ENCODE results near the gene GSTO1.
A peak's percentile ranks its signal among the peaks of the same experiment; 100 is the strongest.

The GSTO1 gene

DNA sequence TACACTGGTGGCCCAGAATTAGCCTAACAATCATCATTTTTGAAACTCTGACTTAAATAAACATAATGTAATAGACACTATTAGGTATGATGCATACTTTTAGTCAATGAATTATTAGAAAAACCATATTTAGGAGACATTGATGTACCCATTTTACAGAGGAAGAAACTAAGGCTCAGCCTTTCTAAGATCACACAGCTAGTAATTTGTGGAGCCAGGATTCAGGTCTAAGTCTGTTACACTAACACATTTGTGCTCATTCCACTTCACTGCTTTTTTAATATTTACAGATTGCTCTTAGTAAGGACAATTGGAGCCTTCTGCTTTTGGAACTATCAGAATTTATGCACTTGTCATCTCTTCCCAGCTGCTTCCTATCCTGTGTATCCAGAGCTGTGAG, 31.4 kb upstream of the GSTO1 start:
- ChIA-PET POLR2A (no interaction called here), CTCF (interaction anchor here (1.3 to 1.5 kb wide), 3 partner anchors 8 to 68 kb away, joined by 3 to 4 read pairs (median 3); no protein-coding TSS in a partner anchor)
- TF ChIP-seq, protein P1, sequence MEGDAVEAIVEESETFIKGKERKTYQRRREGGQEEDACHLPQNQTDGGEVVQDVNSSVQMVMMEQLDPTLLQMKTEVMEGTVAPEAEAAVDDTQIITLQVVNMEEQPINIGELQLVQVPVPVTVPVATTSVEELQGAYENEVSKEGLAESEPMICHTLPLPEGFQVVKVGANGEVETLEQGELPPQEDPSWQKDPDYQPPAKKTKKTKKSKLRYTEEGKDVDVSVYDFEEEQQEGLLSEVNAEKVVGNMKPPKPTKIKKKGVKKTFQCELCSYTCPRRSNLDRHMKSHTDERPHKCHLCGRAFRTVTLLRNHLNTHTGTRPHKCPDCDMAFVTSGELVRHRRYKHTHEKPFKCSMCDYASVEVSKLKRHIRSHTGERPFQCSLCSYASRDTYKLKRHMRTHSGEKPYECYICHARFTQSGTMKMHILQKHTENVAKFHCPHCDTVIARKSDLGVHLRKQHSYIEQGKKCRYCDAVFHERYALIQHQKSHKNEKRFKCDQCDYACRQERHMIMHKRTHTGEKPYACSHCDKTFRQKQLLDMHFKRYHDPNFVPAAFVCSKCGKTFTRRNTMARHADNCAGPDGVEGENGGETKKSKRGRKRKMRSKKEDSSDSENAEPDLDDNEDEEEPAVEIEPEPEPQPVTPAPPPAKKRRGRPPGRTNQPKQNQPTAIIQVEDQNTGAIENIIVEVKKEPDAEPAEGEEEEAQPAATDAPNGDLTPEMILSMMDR (IDR thresholded peaks at IDR 0.05; ENCODE audit: control extremely low read depth, extremely low read depth, low read depth, missing control alignments) = no peak
- DNase-seq (ENCODE audit: extremely low spot score) = no peak

DNA sequence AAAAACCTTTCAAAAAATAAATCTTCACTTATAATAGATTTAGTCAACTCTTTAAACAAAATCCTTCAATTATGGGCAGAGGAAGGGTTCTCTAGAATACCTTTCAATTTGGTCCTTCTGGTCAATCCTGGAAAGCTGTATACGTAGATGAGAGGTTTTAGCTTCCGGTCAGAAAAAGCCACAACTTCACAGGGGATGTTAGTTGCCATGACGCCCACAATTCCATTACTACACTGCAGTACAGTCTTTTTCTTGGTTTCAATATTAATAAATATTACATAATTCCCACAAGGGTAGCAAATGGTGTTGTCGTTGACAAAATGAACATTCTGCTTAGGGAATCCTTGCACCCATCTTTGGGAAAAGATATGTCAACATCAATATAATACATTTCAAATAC, 24.2 kb upstream of the GSTO1 start:
- ChIA-PET POLR2A (interaction anchor here (0.7 kb wide), 1 partner anchor 177 kb away, joined by 3 read pairs; no protein-coding TSS in a partner anchor), CTCF (interaction anchor here (1.2 kb wide), 1 partner anchor 121 kb away, joined by 3 read pairs; no protein-coding TSS in a partner anchor)
- peak; percentile 21 for DNase-seq (ENCODE audit: extremely low spot score)
- TF ChIP-seq, protein P1 (IDR thresholded peaks at IDR 0.05; ENCODE audit: control extremely low read depth, extremely low read depth, low read depth, missing control alignments) = no peak

DNA sequence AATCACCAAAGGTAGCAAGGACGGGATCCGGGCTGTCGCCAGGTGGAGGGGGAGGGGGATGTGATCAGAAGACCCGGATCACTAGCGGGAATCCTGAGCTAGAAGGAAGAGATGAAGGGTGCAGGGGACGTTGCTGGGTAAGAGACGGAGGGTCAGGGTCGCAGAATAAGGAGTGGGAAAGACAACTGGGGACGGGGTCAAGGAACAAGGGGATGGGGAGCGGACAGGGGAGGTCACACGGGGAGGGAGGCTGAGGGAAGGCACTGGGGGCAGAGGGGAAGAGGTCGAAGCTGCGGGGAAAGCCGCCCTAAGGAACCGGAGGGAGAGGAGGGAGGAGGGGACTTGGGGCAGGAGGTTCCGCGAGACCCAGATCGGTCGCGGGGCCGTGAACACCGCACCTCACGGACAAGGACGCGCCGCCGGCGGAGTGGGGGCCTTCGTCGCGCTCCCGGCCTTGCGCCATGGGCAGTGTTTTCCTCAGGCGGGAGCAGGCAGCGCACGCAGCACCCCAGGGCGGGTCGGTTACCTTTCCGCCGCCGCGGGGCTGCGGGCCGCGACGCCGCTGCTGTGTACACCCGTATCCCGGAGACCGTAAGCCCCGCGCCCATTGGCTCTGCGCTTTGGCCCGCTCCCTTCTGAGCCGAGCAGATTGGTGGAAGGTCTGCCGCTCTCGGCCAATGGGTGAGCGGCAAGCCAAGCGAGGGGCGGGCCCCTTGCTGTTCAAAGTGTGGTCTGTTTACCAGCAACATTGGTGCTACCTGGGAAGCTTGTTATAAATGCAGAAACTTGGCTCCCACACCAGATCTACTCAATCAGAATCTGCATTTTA, 22.7 kb upstream of the GSTO1 start, which contains the start of gene CFAP43:
CFAP43 (minus strand) TSS at position 581 of the 829 bp plus-strand sequence; CDS start at position 463, 118 bp downstream.
- DNase-seq (ENCODE audit: extremely low spot score) = peak; percentile 99
- TF ChIP-seq, protein P1 (IDR thresholded peaks at IDR 0.05; ENCODE audit: control extremely low read depth, extremely low read depth, low read depth, missing control alignments) = no peak
- CTCF ChIA-PET = interaction anchor here (1.4 to 2.2 kb wide), 3 partner anchors 9 to 22 kb away, joined by 3 to 9 read pairs (median 3); partner anchors contain the start of gene GSTO1
- POLR2A ChIA-PET = interaction anchor here (1.1 kb wide), 1 partner anchor 23 kb away, joined by 9 read pairs; the partner anchor contains the start of gene GSTO1

- POLR2A ChIA-PET = no interaction called here
- TF ChIP-seq, protein P1 (IDR thresholded peaks at IDR 0.05; ENCODE audit: control extremely low read depth, extremely low read depth, low read depth, missing control alignments) = no peak
- CTCF ChIA-PET = interaction anchor here (1.4 to 2.2 kb wide), 3 partner anchors 8 to 22 kb away, joined by 3 to 9 read pairs (median 3); partner anchors contain the start of gene GSTO1
- DNase-seq (ENCODE audit: extremely low spot score) = no peak
These were observed 22.0 kb upstream of the GSTO1 start for GRCh38 chr10:104232613-104233102.

DNA sequence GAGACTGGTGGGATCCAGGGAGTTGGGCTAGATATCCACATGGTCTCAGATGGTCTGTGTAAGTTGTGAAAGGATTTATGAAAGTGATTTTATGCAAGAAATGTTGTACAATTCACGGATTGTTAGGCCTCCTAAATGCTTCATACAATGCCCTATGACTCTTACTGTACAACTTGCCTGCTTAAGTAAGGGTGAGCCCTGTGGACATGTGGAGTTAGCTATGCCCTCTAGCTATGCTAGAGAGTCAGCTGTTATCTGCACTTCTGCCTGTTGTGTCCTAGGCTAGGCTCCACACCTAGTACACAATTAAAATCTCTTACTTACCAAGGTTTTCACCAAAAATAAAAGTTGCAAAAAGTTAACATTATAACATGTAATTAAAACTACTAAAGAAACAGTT, 20.9 kb upstream of the GSTO1 start:
- ChIA-PET CTCF (interaction anchor here (2.2 kb wide), 1 partner anchor 21 kb away, joined by 9 read pairs; the partner anchor contains the start of gene GSTO1), POLR2A (no interaction called here)
- TF ChIP-seq, protein P1 (IDR thresholded peaks at IDR 0.05; ENCODE audit: control extremely low read depth, extremely low read depth, low read depth, missing control alignments) = no peak
- no peak for DNase-seq (ENCODE audit: extremely low spot score)

- ChIA-PET CTCF (no interaction called here), POLR2A (no interaction called here)
- TF ChIP-seq, protein P1 (IDR thresholded peaks at IDR 0.05; ENCODE audit: control extremely low read depth, extremely low read depth, low read depth, missing control alignments) = no peak
- DNase-seq (ENCODE audit: extremely low spot score) = no peak
These were observed 19.8 kb upstream of the GSTO1 start for GRCh38 chr10:104234934-104235333.

All from GM10248 (cell line).